GM21529 (cell line): ENCODE data around the gene GHRL.

Experiments
- ATAC-seq: cut with Tn5 transposase; IDR thresholded peaks from one replicate; pipeline ENCODE4 v1.9.1; 2021; ENCODE audit not compliant: unreplicated experiment

The GHRL gene

GRCh38 chr3:10248184-10248983 lies 44.4 kb downstream of the GHRL start, which contains the start of gene TATDN2:
TATDN2 (plus strand) TSS chr3:10248459; CDS start chr3:10249201, 742 bp downstream.
- ATAC-seq = peak; percentile 94

DNA sequence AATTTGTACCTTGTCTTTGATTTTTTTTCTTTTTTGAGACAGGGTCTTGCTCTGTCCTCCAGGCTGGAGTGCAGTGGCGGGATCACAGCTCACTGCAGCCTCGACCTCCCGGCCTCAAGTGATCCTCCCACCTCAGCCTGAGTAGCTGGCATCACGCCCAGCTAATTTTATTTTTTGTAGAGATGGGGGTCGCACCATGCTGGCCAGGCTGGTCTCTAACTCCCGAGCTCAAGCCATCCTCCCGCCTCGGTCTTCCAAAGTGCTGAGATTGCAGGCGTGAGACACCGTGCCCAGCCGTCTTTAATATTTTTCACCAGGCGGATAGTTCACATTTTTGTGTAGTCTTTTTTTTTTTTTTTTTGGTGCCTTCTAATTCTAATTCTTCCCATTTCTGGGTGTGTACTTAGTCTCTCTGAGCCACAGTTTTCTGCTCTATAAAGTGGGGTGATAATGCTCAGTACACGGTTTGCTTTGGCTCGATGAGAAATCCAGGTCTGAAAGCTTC lies 45.0 kb downstream of the GHRL start:
- ATAC-seq = no peak

- no peak for ATAC-seq
These were observed 47.5 kb downstream of the GHRL start for GRCh38 chr3:10245081-10245712.

- ATAC-seq = no peak
These were observed 48.7 kb downstream of the GHRL start for GRCh38 chr3:10244009-10244408.

DNA sequence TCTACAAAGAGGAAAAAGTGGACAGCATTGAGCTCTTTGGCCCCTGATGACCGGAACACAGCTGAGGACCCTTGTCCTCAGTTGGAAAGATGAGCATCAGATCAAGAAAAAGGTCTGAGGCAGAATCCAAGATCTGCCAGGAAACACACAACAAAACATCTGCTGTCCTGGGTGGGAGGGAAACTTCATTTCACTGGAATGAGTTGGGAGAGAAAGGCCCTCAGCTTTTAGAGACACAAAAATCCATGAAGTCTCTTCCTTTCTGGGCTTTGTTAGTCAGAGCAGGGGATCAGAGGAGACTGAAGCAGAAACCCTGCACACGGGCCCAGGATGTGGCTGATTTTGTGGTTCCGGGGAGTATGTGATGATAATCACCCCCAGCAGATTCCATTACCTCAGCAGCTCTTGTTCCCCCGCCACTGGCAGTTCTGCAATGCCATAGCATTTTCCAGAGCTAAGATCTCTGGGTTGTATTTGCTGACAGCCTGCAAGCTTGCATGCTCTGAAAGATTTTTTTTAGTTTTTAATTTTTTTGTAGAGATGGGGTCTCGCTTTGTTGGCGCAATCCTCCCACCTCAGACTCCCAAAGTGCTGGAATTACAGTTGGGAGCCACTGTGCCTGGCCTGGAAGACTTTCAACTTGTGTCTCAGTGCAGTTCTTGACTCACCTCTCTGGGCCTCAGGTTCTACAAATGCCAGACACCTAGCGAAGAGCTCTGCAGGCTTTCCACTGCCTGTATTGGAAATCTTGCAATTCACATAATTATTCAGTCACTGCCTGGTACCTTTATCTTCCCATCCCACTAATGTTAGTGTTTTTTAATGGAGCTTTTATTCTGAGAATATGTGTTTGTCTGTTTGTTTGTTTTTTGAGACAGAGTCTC lies 50.3 kb downstream of the GHRL start:
- ATAC-seq = no peak

DNA sequence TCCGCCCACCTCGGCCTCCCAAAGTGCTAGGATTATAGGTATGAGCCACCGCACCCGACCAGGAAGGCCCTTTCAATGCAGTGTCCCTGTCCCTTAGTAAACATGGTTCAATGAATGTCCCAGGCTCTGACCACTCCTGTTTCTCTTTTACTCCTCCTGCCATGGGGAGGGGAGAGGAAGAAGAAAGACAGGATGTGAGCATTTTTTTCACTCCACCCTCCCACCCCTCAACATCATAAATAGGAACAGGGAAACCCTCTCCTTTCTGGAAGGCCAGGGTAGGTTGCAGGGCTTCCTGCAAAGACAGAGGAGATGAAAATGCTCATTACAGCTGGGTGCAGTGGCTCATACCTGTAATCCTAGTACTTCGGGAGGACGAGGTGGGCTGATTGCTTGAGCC lies 51.9 kb downstream of the GHRL start:
- ATAC-seq = no peak

GRCh38 chr3:10238345-10239183 lies 54.2 kb downstream of the GHRL start:
- ATAC-seq = no peak
